MM.1S (cell line): Measurements from ENCODE around the gene XRN2.

Experiments used
- CTCF ChIP-seq: fragments of 300-600 bp; sonication (generic); IDR thresholded peaks from 2 replicates; pipeline ENCODE4 v1.5.1; 2016; ENCODE audit warnings: antibody characterized with exemption, low read length, mixed read lengths
- EZH2phosphoT487 ChIP-seq: fragments of 300-600 bp; sonication (generic); IDR thresholded peaks from 2 replicates; pipeline ENCODE4 v1.6.1; 2018; ENCODE audit warnings: antibody characterized with exemption, low read length

DNA sequence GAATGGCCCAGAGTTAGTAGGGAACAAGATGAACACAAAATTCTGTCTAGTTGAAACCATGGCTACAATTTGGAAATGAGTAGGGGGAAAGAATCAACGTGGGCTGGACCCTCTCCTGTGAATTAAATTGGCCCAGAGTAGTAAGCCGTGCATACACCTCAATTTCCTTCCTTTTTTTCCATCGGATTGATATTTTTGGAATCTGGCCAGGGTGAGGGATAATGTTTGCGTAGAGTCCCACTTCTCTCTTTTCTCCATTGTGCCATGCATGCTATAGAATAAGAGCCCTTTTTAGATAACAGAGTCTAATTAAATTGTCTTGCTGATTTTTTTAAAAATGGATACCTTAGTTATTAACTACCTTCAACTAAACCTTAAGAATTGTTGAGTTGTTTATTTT is 35.2 kb downstream of the XRN2 start:
- TF ChIP-seq CTCF = no peak
- TF ChIP-seq EZH2phosphoT487 = no peak
